ENCODE results near the gene KREMEN2.

GRCh38 chr16:2933701-2934100 lies 30.4 kb upstream of the KREMEN2 start:
- no peak for TF ChIP-seq CTCF (IDR thresholded peaks at IDR 0.05; ENCODE audit: low read depth, low read length)
- TF ChIP-seq POLR2A (IDR thresholded peaks at IDR 0.05; ENCODE audit: extremely low read depth, insufficient read length), result no peak

Measured in NB4 (cell line).